Measurements from ENCODE around the gene GPR84.

The GPR84 gene

DNA sequence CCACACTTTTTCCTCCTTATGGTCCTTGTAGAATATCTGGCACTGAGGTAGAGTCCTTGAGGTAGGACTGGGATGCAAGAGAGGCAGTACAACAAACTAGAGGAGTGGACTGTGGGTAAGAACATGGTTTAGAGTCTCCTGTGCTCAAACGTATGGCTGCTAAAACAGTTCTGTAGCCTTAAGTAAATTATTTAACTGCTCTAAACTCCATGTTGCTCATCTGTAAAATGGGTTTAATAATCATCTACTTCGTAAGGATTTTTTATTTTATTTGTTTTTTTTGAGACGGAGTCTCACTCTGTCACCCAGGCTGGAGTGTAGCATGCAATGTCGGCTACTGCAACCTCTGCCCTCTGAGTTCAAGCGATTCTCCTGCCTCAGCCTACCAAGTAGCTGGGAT is 42.9 kb downstream of the GPR84 start:
- DNase-seq = no peak

Measured in NCI-H446 (cell line).